Karpas-422 (cell line): ENCODE data around the gene DXO. TPM values are rescaled to one million over a fixed set of nuclear protein-coding genes. Genes with fewer than 3 reads are reported as not detected.
A peak's percentile ranks its signal among the peaks of the same experiment; 100 is the strongest.
"Not testable (repeated sequence)": the region's sequence is repeated elsewhere in the genome, so short reads cannot be mapped to it uniquely, and the experiment has no call there.

Experiments
- DNase-seq: peaks from one replicate; pipeline ENCODE4 v3.0.0-alpha.2; 2015
- H2AFZ ChIP-seq: fragments of 200-600 bp; sonication (generic); 2 replicates; pipeline ENCODE4 v1.6.1; 2014; ENCODE audit warnings: antibody characterized with exemption, low read length, mixed read lengths
- H3K27ac ChIP-seq: fragments of 200-600 bp; sonication (generic); 2 replicates; pipeline ENCODE4 v1.5.1; 2014; ENCODE audit warnings: mild to moderate bottlenecking, low read length, moderate library complexity
- H3K27me3 ChIP-seq: fragments of 200-600 bp; sonication (generic); 2 replicates; pipeline ENCODE4 v1.6.1; 2014; ENCODE audit warnings: low read length, mixed read lengths
- H3K36me3 ChIP-seq: fragments of 200-600 bp; sonication (generic); 2 replicates; pipeline ENCODE4 v1.6.1; 2014; ENCODE audit warnings: low read length, mixed read lengths; ENCODE audit not compliant: insufficient read depth
- H3K4me1 ChIP-seq: fragments of 200-600 bp; sonication (generic); 2 replicates; pipeline ENCODE4 v1.6.1; 2014; ENCODE audit warnings: mild to moderate bottlenecking, low read length, mixed read lengths
- H3K4me2 ChIP-seq: fragments of 200-600 bp; sonication (generic); 2 replicates; pipeline ENCODE4 v1.6.1; 2014; ENCODE audit warnings: low read length, low read depth, mild to moderate bottlenecking; ENCODE audit not compliant: poor library complexity, severe bottlenecking
- H3K4me3 ChIP-seq: fragments of 200-600 bp; sonication (generic); 2 replicates; pipeline ENCODE4 v1.5.1; 2014; ENCODE audit warnings: mild to moderate bottlenecking, antibody characterized with exemption, low read length, mixed read lengths
- H3K79me2 ChIP-seq: fragments of 200-600 bp; sonication (generic); 2 replicates; pipeline ENCODE4 v1.6.1; 2014; ENCODE audit warnings: mild to moderate bottlenecking, low read length, mixed read lengths
- H3K9ac ChIP-seq: fragments of 200-600 bp; sonication (generic); 2 replicates; pipeline ENCODE4 v1.6.0; 2014; ENCODE audit warnings: low read length
- H3K9me2 ChIP-seq: fragments of 200-600 bp; sonication (generic), shearing (Covaris generic); replicated peaks from 2 replicates; pipeline ENCODE4 v1.6.0; 2014; ENCODE audit warnings: mild to moderate bottlenecking, low read length, moderate library complexity; ENCODE audit not compliant: insufficient read depth
- H3K9me3 ChIP-seq: fragments of 300-700, 200-600 bp; sonication (generic); 2 replicates; pipeline ENCODE4 v1.6.1; 2014; ENCODE audit warnings: low read length, mixed read lengths
- H4K20me1 ChIP-seq: fragments of 200-600 bp; sonication (generic); 2 replicates; pipeline ENCODE4 v1.6.1; 2014; ENCODE audit warnings: mild to moderate bottlenecking, antibody characterized with exemption, low read length, low read depth; ENCODE audit not compliant: insufficient read depth
- total RNA-seq: library from RNA; depleted of rRNA; stranded (reverse); fragments of >200 nt; shearing (Covaris generic); gene quantifications from 2 replicates; pipeline ENCODE4 v1.2.3, GENCODE V29; 2014; ENCODE audit warnings: low replicate concordance

DXO gene
- total RNA-seq, 1 experiment from 2014 or later, result 20.8 TPM

- not testable (repeated sequence) for H3K27me3 ChIP-seq, H3K4me3 ChIP-seq, H3K9me3 ChIP-seq, H3K9me2 ChIP-seq, H3K27ac ChIP-seq, H3K36me3 ChIP-seq, DNase-seq, H2AFZ ChIP-seq, H4K20me1 ChIP-seq, H3K9ac ChIP-seq, H3K4me2 ChIP-seq
- Histone ChIP-seq H3K79me2 (peaks cover 25% of the 10 kb centered on the region), H3K4me1 (peaks cover 18% of the 10 kb centered on the region)
Measured at GRCh38 chr6:31976065-31976464, 4.1 kb upstream of the DXO start.

- H4K20me1 ChIP-seq, result no peaks in the 10 kb centered on the region
- H3K79me2 ChIP-seq, result peaks cover 34% of the 10 kb centered on the region
- H3K4me3 ChIP-seq, result peak overlapping the region; percentile 85
- H3K9me3 ChIP-seq, result no peaks in the 10 kb centered on the region
- DNase-seq, result no peak
- H3K9me2 ChIP-seq, result no peaks in the 10 kb centered on the region
- no peaks in the 10 kb centered on the region for H3K27me3 ChIP-seq
- H3K4me1 ChIP-seq, result peaks cover 26% of the 10 kb centered on the region
- H3K9ac ChIP-seq, result peak overlapping the region; percentile 87
- 0 out of 2 replicates have a peak, but pooled peaks cover 3% of the 10 kb centered on the region for H3K36me3 ChIP-seq
- H3K27ac ChIP-seq, result peak overlapping the region; percentile 63; the same call in 1 of the 2 replicates
- H3K4me2 ChIP-seq, result peak overlapping the region; percentile 85
- peak overlapping the region; percentile 84; the same call in 1 of the 2 replicates for H2AFZ ChIP-seq
Measured at GRCh38 chr6:31972709-31973350, 892 bp upstream of the DXO start.

GRCh38 chr6:31971279-31971992 is 502 bp downstream of the DXO start:
- H3K27ac ChIP-seq, result peak overlapping the region; percentile 63; the same call in 1 of the 2 replicates
- peak overlapping the region; percentile 87 for H3K9ac ChIP-seq
- H3K4me3 ChIP-seq, result peak overlapping the region; percentile 85
- no peak for DNase-seq
- H3K4me1 ChIP-seq, result peaks cover 26% of the 10 kb centered on the region
- no peaks in the 10 kb centered on the region for H4K20me1 ChIP-seq
- H3K27me3 ChIP-seq, result no peaks in the 10 kb centered on the region
- H3K9me2 ChIP-seq, result no peaks in the 10 kb centered on the region
- 0 out of 2 replicates have a peak, but pooled peaks cover 3% of the 10 kb centered on the region for H3K36me3 ChIP-seq
- H3K4me2 ChIP-seq, result peak overlapping the region; percentile 85
- H2AFZ ChIP-seq, result peak overlapping the region; percentile 7; the same call in 1 of the 2 replicates
- no peaks in the 10 kb centered on the region for H3K9me3 ChIP-seq
- peaks cover 34% of the 10 kb centered on the region for H3K79me2 ChIP-seq

- peak overlapping the region; percentile 85 for H3K4me2 ChIP-seq
- peaks cover 34% of the 10 kb centered on the region for H3K79me2 ChIP-seq
- H3K9me2 ChIP-seq, result no peaks in the 10 kb centered on the region
- H2AFZ ChIP-seq, result no peak overlapping the region
- H4K20me1 ChIP-seq, result no peaks in the 10 kb centered on the region
- H3K27me3 ChIP-seq, result no peaks in the 10 kb centered on the region
- H3K27ac ChIP-seq, result no peak overlapping the region
- 0 out of 2 replicates have a peak, but pooled peaks cover 3% of the 10 kb centered on the region for H3K36me3 ChIP-seq
- H3K9me3 ChIP-seq, result no peaks in the 10 kb centered on the region
- H3K9ac ChIP-seq, result peak overlapping the region; percentile 87
- H3K4me3 ChIP-seq, result peak overlapping the region; percentile 85
- no peak for DNase-seq
- H3K4me1 ChIP-seq, result peaks cover 26% of the 10 kb centered on the region
Measured at GRCh38 chr6:31970604-31971271, 1.2 kb downstream of the DXO start.

- no peaks in the 10 kb centered on the region for H3K9me2 ChIP-seq
- peaks cover 26% of the 10 kb centered on the region for H3K4me1 ChIP-seq
- H3K27me3 ChIP-seq, result no peaks in the 10 kb centered on the region
- peaks cover 34% of the 10 kb centered on the region for H3K79me2 ChIP-seq
- H2AFZ ChIP-seq, result no peak overlapping the region
- no peak overlapping the region for H3K9ac ChIP-seq
- no peaks in the 10 kb centered on the region for H4K20me1 ChIP-seq
- H3K4me3 ChIP-seq, result peak overlapping the region; percentile 85; the same call in 1 of the 2 replicates
- H3K27ac ChIP-seq, result no peak overlapping the region
- H3K9me3 ChIP-seq, result no peaks in the 10 kb centered on the region
- H3K4me2 ChIP-seq, result peak overlapping the region; percentile 85
- no peak for DNase-seq
- H3K36me3 ChIP-seq, result 0 out of 2 replicates have a peak, but pooled peaks cover 3% of the 10 kb centered on the region
Measured at GRCh38 chr6:31969712-31970603, 2.0 kb downstream of the DXO start.

GRCh38 chr6:31968791-31969711 is 2.9 kb downstream of the DXO start:
- no peak for DNase-seq
- Histone ChIP-seq H3K4me2 (no peak overlapping the region), H3K9me3 (no peaks in the 10 kb centered on the region), H3K27ac (no peak overlapping the region), H3K36me3 (0 out of 2 replicates have a peak, but pooled peaks cover 3% of the 10 kb centered on the region), H3K4me3 (no peak overlapping the region), H3K9me2 (no peaks in the 10 kb centered on the region), H3K27me3 (no peaks in the 10 kb centered on the region), H3K79me2 (peaks cover 31% of the 10 kb centered on the region), H2AFZ (no peak overlapping the region), H3K4me1 (peaks cover 26% of the 10 kb centered on the region), H3K9ac (no peak overlapping the region), H4K20me1 (no peaks in the 10 kb centered on the region)

GRCh38 chr6:31968326-31968725 is 3.6 kb downstream of the DXO start:
- DNase-seq, result no peak
- Histone ChIP-seq H4K20me1 (no peaks in the 10 kb centered on the region), H3K9me3 (no peaks in the 10 kb centered on the region), H3K9me2 (no peaks in the 10 kb centered on the region), H3K4me2 (no peak overlapping the region), H3K27ac (no peak overlapping the region), H3K27me3 (no peaks in the 10 kb centered on the region), H3K4me1 (peaks cover 22% of the 10 kb centered on the region), H3K79me2 (peaks cover 24% of the 10 kb centered on the region), H3K9ac (no peak overlapping the region), H3K4me3 (no peak overlapping the region), H3K36me3 (peaks cover 6% of the 10 kb centered on the region; the same call in 1 of the 2 replicates), H2AFZ (no peak overlapping the region)
